WI38 (cell line): Measurements from ENCODE around the gene KDM7A.

Experiments used
- H3K4me3 ChIP-seq: 2 replicates; pipeline ENCODE4 v1.5.1; 2011; ENCODE audit warnings: low read depth, mild to moderate bottlenecking, control low read depth, low read length
- TF ChIP-seq, protein P1 (sequence below): IDR thresholded peaks from 2 replicates; pipeline ENCODE4 v1.5.1; 2012; ENCODE audit warnings: low read depth, mild to moderate bottlenecking, control low read depth, low read length

The KDM7A gene, protein sequence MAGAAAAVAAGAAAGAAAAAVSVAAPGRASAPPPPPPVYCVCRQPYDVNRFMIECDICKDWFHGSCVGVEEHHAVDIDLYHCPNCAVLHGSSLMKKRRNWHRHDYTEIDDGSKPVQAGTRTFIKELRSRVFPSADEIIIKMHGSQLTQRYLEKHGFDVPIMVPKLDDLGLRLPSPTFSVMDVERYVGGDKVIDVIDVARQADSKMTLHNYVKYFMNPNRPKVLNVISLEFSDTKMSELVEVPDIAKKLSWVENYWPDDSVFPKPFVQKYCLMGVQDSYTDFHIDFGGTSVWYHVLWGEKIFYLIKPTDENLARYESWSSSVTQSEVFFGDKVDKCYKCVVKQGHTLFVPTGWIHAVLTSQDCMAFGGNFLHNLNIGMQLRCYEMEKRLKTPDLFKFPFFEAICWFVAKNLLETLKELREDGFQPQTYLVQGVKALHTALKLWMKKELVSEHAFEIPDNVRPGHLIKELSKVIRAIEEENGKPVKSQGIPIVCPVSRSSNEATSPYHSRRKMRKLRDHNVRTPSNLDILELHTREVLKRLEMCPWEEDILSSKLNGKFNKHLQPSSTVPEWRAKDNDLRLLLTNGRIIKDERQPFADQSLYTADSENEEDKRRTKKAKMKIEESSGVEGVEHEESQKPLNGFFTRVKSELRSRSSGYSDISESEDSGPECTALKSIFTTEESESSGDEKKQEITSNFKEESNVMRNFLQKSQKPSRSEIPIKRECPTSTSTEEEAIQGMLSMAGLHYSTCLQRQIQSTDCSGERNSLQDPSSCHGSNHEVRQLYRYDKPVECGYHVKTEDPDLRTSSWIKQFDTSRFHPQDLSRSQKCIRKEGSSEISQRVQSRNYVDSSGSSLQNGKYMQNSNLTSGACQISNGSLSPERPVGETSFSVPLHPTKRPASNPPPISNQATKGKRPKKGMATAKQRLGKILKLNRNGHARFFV

DNA sequence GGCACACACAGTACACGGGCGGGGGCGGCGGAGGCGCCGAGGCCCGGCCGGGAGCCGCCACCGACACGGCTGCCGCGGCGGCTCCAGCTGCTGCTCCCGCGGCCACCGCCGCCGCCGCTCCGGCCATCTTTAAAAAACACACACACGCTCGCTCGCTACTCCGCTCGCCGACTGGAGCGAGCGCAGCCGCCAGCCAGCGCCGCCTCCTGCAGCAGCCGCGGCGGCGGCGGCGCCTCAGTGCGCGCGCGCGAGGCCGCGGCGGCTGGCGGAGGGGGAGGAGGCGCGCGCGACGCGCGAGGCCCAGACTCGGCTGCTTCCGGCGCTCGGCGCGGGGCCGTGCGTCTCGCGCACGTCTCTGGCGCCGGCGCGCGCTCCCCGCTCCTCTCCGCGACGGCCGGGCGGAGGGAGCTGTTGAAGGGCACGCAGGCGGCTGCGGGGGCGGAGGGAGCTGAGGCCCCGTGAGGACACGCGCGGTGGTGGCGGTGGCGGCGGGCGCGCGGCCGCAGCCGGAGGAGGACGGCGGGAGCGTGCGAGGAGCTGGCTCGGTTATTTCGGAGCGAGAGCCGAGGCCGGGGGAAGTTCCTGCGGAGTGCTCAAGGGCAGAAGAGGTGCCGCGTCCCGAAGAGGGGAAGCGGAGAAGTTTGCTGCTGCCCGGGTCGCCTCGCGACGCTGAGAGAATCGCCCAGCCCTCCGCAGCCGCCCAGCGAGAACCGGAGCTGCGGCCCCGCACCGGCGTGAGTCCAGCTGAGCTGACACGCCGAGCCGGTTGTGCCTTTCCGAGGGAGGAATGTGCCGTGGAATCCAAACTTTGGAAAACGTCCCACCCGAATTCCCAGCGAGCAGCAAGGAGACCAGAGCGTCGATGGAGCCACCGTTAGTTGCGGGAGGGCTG, at the start of gene KDM7A:
Gene KDM7A (minus strand): TSS at position 173 of the 892 bp plus-strand sequence. CDS start 46 bp downstream, at position 127.
- TF ChIP-seq, protein P1, sequence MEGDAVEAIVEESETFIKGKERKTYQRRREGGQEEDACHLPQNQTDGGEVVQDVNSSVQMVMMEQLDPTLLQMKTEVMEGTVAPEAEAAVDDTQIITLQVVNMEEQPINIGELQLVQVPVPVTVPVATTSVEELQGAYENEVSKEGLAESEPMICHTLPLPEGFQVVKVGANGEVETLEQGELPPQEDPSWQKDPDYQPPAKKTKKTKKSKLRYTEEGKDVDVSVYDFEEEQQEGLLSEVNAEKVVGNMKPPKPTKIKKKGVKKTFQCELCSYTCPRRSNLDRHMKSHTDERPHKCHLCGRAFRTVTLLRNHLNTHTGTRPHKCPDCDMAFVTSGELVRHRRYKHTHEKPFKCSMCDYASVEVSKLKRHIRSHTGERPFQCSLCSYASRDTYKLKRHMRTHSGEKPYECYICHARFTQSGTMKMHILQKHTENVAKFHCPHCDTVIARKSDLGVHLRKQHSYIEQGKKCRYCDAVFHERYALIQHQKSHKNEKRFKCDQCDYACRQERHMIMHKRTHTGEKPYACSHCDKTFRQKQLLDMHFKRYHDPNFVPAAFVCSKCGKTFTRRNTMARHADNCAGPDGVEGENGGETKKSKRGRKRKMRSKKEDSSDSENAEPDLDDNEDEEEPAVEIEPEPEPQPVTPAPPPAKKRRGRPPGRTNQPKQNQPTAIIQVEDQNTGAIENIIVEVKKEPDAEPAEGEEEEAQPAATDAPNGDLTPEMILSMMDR: no peak
- peak within 1 kb of the TSS; percentile 82 for H3K4me3 ChIP-seq

DNA sequence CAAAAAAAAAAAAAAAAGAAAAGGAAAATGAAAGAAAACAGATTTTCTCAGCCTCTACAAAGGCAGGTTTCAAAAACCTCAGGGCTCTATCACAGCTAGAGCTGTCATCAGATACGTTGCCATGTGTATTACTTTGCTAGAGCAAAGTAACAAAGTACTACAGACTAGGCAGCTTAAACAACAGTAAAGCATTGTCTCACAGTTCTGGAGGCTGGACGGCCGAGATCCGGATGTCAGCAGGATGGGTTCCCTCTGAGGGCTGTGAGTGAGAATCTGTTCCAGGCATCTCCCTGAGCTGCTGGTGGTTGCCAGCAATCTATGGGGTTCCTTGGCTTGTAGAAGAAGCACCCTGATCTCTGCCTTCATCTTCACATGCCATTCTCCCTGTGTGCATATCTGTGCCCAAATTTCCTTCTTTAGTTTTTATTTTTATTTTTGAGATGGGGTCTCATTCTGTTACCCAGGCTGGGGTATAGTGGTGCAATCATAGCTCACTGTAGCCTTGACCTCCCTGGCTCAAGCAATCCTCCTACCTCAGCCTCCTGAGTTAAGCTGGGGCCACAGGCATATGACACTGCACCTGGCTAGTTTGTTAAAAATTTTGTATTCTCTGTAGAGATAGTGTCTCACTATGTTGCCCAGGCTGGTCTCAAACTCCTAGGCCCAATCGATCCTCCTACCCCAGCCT, 48.9 kb upstream of the KDM7A start:
- H3K4me3 ChIP-seq: no peak overlapping the region
- TF ChIP-seq, protein P1: no peak

DNA sequence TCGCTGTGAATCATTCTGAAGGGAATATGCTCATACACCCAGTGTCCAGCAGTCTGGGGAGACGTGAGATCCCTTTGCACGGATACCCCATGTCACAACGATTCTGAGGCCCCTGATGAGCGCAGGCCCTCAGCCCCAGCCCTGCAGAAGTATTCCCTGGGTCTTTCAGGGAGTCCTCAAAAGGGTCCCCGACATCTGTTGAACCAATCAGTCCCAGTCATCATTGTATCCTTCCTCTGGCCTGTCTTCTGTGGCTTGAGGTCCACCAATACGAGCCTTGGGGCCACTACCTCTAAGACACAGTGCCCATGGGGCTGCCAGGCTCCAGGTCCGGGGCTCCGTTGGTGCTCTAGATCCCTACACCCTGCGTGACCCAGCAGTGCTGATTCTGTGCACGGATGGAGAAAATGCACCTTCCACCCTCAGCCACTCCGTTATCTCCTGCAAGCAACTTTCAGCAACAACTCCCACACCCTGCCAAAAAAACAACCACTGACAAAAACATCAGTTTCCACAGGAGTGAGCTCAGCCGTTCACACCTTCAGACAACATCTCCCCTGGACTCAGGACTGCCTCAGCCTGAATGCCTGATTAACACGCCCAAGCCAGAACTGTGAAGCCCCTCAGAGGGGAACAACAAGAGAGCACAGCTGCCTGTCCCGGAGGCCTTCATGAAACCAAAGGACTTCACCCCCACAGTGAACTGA, 46.9 kb upstream of the KDM7A start:
- no peak overlapping the region for H3K4me3 ChIP-seq
- TF ChIP-seq, protein P1: no peak

DNA sequence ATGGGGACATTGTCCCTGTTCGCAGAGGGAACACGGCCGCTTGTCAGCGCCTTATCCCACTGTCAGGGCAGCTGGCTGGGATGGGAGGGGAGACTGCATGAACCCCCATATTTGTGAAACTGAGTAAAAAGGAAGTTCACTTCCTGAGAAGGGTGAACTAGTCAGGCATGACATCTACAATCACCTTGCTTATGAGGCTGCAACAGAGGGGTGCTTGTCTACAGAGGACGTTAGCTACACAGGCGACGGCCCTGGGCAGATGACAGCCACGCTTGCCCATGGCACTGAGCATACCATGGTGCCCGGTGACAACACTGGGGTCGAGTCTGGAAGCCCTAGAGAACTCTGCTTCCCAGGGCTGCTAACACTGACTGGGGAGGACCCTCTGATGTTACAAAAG, 46.0 kb upstream of the KDM7A start:
- TF ChIP-seq, protein P1: no peak
- no peak overlapping the region for H3K4me3 ChIP-seq

DNA sequence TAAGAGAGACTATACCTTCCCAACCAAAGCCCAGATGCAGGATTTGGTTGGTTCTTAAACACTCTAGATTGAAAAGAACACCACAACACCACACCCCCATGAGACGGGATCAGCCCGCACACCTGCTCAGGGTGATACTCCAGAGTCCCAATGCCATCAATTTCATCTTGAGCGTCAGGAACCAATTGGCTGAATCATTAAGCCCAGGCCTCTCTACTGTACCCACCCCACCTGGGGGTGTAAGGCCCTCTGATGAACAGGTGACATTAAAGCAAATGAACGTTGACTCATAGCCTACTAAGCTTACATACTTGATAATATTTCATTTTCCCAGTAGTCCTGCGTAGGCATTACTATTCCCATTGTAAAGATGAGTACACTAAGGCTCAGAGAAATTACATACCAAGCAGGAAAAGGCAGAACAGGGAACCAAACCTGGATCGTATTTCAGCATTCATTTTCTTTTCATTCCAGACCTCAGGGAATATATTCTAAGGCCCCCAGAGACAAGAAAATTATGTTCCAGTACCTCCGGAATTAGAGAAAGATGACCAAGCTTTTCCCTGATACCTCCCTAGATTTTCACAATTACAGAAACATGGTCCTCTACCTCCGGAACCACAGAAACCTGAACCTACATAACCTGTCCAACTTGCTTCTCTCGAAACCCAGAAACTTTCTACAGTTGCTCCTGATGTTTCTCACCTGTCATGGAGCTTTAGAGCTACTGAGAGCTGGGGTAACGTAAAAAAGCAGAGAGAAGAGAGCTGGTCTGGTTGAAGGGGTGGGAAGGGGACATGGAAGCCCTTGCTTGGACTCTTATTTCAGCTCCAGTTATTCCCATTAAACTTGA, 43.1 kb upstream of the KDM7A start:
- TF ChIP-seq, protein P1: no peak
- no peak overlapping the region for H3K4me3 ChIP-seq
